ENCODE data around the gene MOSPD2. TPM values are rescaled to one million over a fixed set of nuclear protein-coding genes. Genes with fewer than 3 reads are reported as not detected.

Gene MOSPD2
- total and polyA plus RNA-seq, 2 donors (not counting 1 experiment from before 2014, with no cell fraction given) = 16.0 to 30.2 TPM

DNA sequence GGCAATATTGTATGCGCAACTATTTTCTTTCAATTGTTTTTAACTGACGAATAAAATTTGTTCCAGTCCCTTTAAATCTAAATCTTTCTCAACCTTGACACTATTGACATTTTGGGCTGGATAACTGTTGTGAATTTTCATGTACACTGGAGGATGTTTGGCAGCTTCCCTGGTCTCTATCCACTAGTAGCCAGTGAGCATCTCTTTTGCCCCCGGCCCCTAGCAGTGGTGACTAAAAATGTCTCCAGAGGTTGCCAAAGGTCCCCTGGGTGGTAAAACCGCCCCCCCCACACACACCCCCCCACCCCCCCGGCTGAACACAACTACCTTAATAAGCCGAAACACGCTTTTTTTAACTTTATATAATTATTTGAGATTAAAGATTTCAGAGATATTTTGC lies 866 bp upstream of the MOSPD2 start:
- Histone ChIP-seq H3K36me3 (ENCODE audit: control insufficient read depth, insufficient read depth, low read length) (no peaks in the 10 kb centered on the region), H3K27ac (ENCODE audit: insufficient read depth, low read length) (peak overlapping the region; percentile 13), H3K27me3 (ENCODE audit: control insufficient read depth, insufficient read depth, low read length) (no peaks in the 10 kb centered on the region), H3K4me3 (replicated peaks in 1 of 4; ENCODE audit: control extremely low read depth in 1 of 4, insufficient read depth in 1 of 4, low read depth in 3 of 4, low read length in 4 of 4) (peak overlapping the region; percentile 43 to 79 (median 61)), H3K9me3 (ENCODE audit: control insufficient read depth, insufficient read depth, low read depth, low read length) (no peaks in the 10 kb centered on the region), H3K9ac (ENCODE audit: insufficient read depth, low read length) (peak overlapping the region; percentile 32), H3K4me1 (ENCODE audit: control insufficient read depth, extremely low read depth, insufficient read depth, low read length) (no peaks in the 10 kb centered on the region), H2AFZ (ENCODE audit: low read length) (no peak overlapping the region), H3K79me2 (ENCODE audit: control insufficient read depth, insufficient read depth, low read length) (peaks cover 22% of the 10 kb centered on the region), H3K4me2 (ENCODE audit: extremely low read depth, insufficient read depth, low read length) (peak overlapping the region; percentile 54), H4K20me1 (ENCODE audit: control insufficient read depth, extremely low read depth, insufficient read depth, low read length) (no peaks in the 10 kb centered on the region)
- DNase-seq (ENCODE audit: low read depth in 2 of 2) = no peak
- TF ChIP-seq, protein P1, sequence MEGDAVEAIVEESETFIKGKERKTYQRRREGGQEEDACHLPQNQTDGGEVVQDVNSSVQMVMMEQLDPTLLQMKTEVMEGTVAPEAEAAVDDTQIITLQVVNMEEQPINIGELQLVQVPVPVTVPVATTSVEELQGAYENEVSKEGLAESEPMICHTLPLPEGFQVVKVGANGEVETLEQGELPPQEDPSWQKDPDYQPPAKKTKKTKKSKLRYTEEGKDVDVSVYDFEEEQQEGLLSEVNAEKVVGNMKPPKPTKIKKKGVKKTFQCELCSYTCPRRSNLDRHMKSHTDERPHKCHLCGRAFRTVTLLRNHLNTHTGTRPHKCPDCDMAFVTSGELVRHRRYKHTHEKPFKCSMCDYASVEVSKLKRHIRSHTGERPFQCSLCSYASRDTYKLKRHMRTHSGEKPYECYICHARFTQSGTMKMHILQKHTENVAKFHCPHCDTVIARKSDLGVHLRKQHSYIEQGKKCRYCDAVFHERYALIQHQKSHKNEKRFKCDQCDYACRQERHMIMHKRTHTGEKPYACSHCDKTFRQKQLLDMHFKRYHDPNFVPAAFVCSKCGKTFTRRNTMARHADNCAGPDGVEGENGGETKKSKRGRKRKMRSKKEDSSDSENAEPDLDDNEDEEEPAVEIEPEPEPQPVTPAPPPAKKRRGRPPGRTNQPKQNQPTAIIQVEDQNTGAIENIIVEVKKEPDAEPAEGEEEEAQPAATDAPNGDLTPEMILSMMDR (conservative IDR thresholded peaks at IDR 0.05 in 1 of 2, IDR thresholded peaks at IDR 0.05 in 1 of 2; ENCODE audit: low read depth in 1 of 2, low read length in 2 of 2) = no peak
- TF ChIP-seq EZH2 (IDR thresholded peaks at IDR 0.05; ENCODE audit: low read length, missing control alignments) = no peak

DNA sequence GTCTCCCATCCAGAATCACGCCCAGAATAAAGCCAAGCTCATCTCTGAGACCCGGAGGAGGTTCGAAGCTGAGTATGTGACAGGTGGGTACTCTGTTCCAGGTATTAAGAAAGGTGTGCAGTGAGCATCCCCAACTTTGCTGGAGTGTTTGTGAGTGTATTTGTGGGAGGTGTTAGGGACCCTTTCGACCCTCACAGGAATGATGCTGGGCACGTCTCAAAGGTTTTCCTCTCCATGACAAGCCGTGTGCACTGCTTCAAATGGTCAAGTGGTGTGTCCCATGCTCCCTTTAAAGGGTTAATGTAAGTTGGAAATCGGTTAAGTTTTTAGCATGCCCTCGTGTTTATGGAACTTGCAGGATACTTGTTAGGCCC lies 442 bp downstream of the MOSPD2 start:
- Histone ChIP-seq H3K9ac (ENCODE audit: insufficient read depth, low read length) (peak overlapping the region; percentile 86), H3K36me3 (ENCODE audit: control insufficient read depth, insufficient read depth, low read length) (no peaks in the 10 kb centered on the region), H3K79me2 (ENCODE audit: control insufficient read depth, insufficient read depth, low read length) (peaks cover 17% of the 10 kb centered on the region), H3K27ac (ENCODE audit: insufficient read depth, low read length) (peak overlapping the region; percentile 66), H3K4me3 (replicated peaks in 1 of 4; ENCODE audit: control extremely low read depth in 1 of 4, insufficient read depth in 1 of 4, low read depth in 3 of 4, low read length in 4 of 4) (peak overlapping the region; percentile 74 to 85 (median 82)), H3K27me3 (ENCODE audit: control insufficient read depth, insufficient read depth, low read length) (no peaks in the 10 kb centered on the region), H3K9me3 (ENCODE audit: control insufficient read depth, insufficient read depth, low read depth, low read length) (no peaks in the 10 kb centered on the region), H3K4me1 (ENCODE audit: control insufficient read depth, extremely low read depth, insufficient read depth, low read length) (no peaks in the 10 kb centered on the region), H3K4me2 (ENCODE audit: extremely low read depth, insufficient read depth, low read length) (peak overlapping the region; percentile 82), H2AFZ (ENCODE audit: low read length) (peak overlapping the region; percentile 45), H4K20me1 (ENCODE audit: control insufficient read depth, extremely low read depth, insufficient read depth, low read length) (no peaks in the 10 kb centered on the region)
- DNase-seq (ENCODE audit: low read depth in 2 of 2) = no peak
- TF ChIP-seq, protein P1 (conservative IDR thresholded peaks at IDR 0.05 in 1 of 2, IDR thresholded peaks at IDR 0.05 in 1 of 2; ENCODE audit: low read depth in 1 of 2, low read length in 2 of 2) = no peak
- TF ChIP-seq EZH2 (IDR thresholded peaks at IDR 0.05; ENCODE audit: low read length, missing control alignments) = no peak

DNA sequence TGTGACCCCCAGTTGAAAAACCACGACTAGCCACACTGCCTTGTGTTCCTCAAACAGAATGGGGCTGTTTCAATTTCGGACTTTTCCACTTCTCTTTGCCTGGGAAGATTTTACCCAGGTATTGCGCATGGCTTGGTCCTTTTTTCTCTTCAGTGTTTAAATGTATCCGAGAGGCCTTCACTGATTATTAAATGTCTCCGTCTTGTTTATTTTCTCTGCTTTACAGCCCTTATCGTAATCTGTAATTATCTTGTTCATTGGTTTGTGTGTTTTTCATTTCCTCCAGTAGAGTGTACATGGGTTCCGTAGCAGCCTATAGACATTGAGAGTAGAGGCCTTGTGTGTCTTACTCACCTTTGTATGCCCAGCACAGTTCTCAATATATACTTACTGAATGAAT lies 2.4 kb downstream of the MOSPD2 start:
- Histone ChIP-seq H3K9me3 (ENCODE audit: control insufficient read depth, insufficient read depth, low read depth, low read length) (no peaks in the 10 kb centered on the region), H3K4me1 (ENCODE audit: control insufficient read depth, extremely low read depth, insufficient read depth, low read length) (no peaks in the 10 kb centered on the region), H4K20me1 (ENCODE audit: control insufficient read depth, extremely low read depth, insufficient read depth, low read length) (no peaks in the 10 kb centered on the region), H2AFZ (ENCODE audit: low read length) (no peak overlapping the region), H3K4me2 (ENCODE audit: extremely low read depth, insufficient read depth, low read length) (no peak overlapping the region), H3K79me2 (ENCODE audit: control insufficient read depth, insufficient read depth, low read length) (peaks cover 17% of the 10 kb centered on the region), H3K9ac (ENCODE audit: insufficient read depth, low read length) (no peak overlapping the region), H3K27ac (ENCODE audit: insufficient read depth, low read length) (no peak overlapping the region), H3K36me3 (ENCODE audit: control insufficient read depth, insufficient read depth, low read length) (no peaks in the 10 kb centered on the region), H3K27me3 (ENCODE audit: control insufficient read depth, insufficient read depth, low read length) (no peaks in the 10 kb centered on the region), H3K4me3 (replicated peaks in 1 of 4; ENCODE audit: control extremely low read depth in 1 of 4, insufficient read depth in 1 of 4, low read depth in 3 of 4, low read length in 4 of 4) (no peak overlapping the region)
- TF ChIP-seq EZH2 (IDR thresholded peaks at IDR 0.05; ENCODE audit: low read length, missing control alignments) = no peak
- TF ChIP-seq, protein P1 (conservative IDR thresholded peaks at IDR 0.05 in 1 of 2, IDR thresholded peaks at IDR 0.05 in 1 of 2; ENCODE audit: low read depth in 1 of 2, low read length in 2 of 2) = no peak
- no peak for DNase-seq (ENCODE audit: low read depth in 2 of 2)
